AG09319 (cell line): ENCODE data around the gene NSMCE1.

ENCODE experiments used
- DNase-seq: peaks from one replicate; pipeline ENCODE4 v3.0.0-alpha.2; 2010; ENCODE audit warnings: low read depth; ENCODE audit errors: extremely low read depth
- CTCF ChIP-seq: IDR thresholded peaks from 2 replicates; pipeline ENCODE4 v1.5.1; 2011; ENCODE audit warnings: low read depth, mild to moderate bottlenecking, inconsistent platforms, low read length, moderate library complexity

The NSMCE1 gene

GRCh38 chr16:27268376-27269299 lies at the start of gene NSMCE1:
Gene NSMCE1, minus strand, starts transcription at chr16:27268772. Its CDS starts 11,202 bp downstream, at chr16:27257570.
- TF ChIP-seq CTCF, result peak; percentile 23

GRCh38 chr16:27317738-27318391 lies 49.3 kb upstream of the NSMCE1 start:
- TF ChIP-seq CTCF, result no peak
- DNase-seq, result no peak

More at GRCh38 chr16:27268376-27269299, at the start of gene NSMCE1:
- peak; percentile 89 for DNase-seq

- no peak for DNase-seq
These were observed 48.7 kb upstream of the NSMCE1 start for GRCh38 chr16:27317320-27317719.

GRCh38 chr16:27316038-27316680 lies 47.6 kb upstream of the NSMCE1 start:
- DNase-seq, result no peak
- TF ChIP-seq CTCF, result no peak

More at GRCh38 chr16:27317320-27317719, 48.7 kb upstream of the NSMCE1 start:
- TF ChIP-seq CTCF, result no peak

GRCh38 chr16:27315333-27316037 lies 46.9 kb upstream of the NSMCE1 start:
- TF ChIP-seq CTCF, result no peak; the same call in 1 of the 2 replicates
- DNase-seq, result no peak

GRCh38 chr16:27314986-27315332 lies 46.4 kb upstream of the NSMCE1 start:
- DNase-seq, result no peak
- TF ChIP-seq CTCF, result no peak
